Chondrocyte (in vitro differentiated cells): Measurements from ENCODE around the gene PPP2R2C. TPM values are rescaled to one million over a fixed set of nuclear protein-coding genes. Genes with fewer than 3 reads are reported as not detected.
A peak's percentile ranks its signal among the peaks of the same experiment; 100 is the strongest.

Experiments
- DNase-seq: peaks from one replicate; pipeline ENCODE4 v3.0.0; 2021; ENCODE audit warnings: mixed read lengths, low spot score
- H3K27ac Mint-ChIP-seq: one replicate; pipeline ENCODE4 v1.8.0; 2021; ENCODE audit warnings: mild to moderate bottlenecking, moderate library complexity, mixed read lengths; ENCODE audit not compliant: unreplicated experiment
- H3K27me3 Mint-ChIP-seq: 2 replicates; pipeline ENCODE4 v1.8.0; 2021; ENCODE audit warnings: low read depth, mixed read lengths
- H3K36me3 Mint-ChIP-seq: 2 replicates; pipeline ENCODE4 v1.8.0; 2021; ENCODE audit warnings: low read depth, mixed read lengths
- H3K4me1 Mint-ChIP-seq: 2 replicates; pipeline ENCODE4 v1.8.0; 2021; ENCODE audit warnings: low read depth, mild to moderate bottlenecking, mixed read lengths
- H3K4me3 Mint-ChIP-seq: one replicate; pipeline ENCODE4 v1.8.0; 2021; ENCODE audit warnings: mild to moderate bottlenecking, moderate library complexity, mixed read lengths; ENCODE audit not compliant: unreplicated experiment
- H3K9me3 Mint-ChIP-seq: 2 replicates; pipeline ENCODE4 v1.8.0; 2021; ENCODE audit warnings: low read depth, mixed read lengths
- total RNA-seq: library from RNA; stranded (reverse); gene quantifications from 3 replicates; pipeline ENCODE4 v1.2.1, GENCODE V29; 2021
- TF ChIP-seq, protein P1 (sequence below): fragments of 200-600 bp; sonication (generic); IDR thresholded peaks from 2 replicates; pipeline ENCODE4 v1.5.0; 2021; ENCODE audit warnings: antibody characterized with exemption, mild to moderate bottlenecking, moderate library complexity

The PPP2R2C gene
- total RNA-seq, 1 donor from 2014 or later: 0.10 TPM

DNA sequence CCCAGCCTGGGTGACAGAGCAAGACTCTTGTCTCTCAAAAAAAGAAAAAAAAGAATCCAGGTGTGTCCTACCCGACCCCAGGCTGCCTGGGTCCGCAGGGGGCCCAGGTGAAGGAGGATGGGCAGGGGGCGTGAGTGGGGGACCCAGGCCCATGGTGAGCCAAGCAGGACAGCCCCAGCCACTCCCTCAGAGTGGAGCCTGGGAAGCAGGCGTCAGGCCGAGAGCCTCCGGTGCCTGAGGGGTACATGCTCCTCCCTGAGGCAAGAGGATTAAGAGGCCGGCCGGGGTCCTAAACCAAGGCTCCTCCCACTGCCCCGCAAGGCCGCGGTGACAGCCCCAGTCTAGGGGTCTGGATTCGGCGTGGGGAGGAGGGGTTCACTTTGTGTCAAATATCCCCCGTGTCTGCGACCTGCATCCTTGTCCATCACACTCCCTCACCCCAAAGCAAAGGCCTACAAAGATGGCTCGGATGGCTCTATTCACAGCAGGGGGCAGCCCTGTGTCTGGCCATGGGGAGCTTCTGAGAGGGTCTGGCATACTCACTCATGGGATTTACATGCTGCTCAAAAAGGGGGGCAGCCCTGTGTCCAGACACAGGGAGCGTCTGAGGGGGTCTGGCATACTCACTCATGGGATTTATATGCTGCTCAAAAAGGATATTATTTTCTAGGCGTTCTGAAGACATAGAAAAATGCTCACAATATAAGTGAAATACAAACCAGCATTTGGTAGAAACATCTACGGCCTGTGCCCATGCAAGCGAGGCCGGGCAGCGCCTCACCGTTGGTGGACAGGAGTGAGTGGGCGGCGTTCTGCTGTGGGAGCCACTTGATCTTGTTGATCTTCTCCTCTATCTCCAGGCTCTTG is 94.6 kb downstream of the PPP2R2C start:
- H3K9me3 Mint-ChIP-seq: no peaks in the 10 kb centered on the region
- H3K27ac Mint-ChIP-seq: no peak overlapping the region
- H3K36me3 Mint-ChIP-seq: no peaks in the 10 kb centered on the region
- TF ChIP-seq, protein P1, sequence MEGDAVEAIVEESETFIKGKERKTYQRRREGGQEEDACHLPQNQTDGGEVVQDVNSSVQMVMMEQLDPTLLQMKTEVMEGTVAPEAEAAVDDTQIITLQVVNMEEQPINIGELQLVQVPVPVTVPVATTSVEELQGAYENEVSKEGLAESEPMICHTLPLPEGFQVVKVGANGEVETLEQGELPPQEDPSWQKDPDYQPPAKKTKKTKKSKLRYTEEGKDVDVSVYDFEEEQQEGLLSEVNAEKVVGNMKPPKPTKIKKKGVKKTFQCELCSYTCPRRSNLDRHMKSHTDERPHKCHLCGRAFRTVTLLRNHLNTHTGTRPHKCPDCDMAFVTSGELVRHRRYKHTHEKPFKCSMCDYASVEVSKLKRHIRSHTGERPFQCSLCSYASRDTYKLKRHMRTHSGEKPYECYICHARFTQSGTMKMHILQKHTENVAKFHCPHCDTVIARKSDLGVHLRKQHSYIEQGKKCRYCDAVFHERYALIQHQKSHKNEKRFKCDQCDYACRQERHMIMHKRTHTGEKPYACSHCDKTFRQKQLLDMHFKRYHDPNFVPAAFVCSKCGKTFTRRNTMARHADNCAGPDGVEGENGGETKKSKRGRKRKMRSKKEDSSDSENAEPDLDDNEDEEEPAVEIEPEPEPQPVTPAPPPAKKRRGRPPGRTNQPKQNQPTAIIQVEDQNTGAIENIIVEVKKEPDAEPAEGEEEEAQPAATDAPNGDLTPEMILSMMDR: no peak
- peaks cover 25% of the 10 kb centered on the region for H3K27me3 Mint-ChIP-seq
- DNase-seq: peak; percentile 73
- H3K4me3 Mint-ChIP-seq: no peak overlapping the region
- no peaks in the 10 kb centered on the region for H3K4me1 Mint-ChIP-seq

DNA sequence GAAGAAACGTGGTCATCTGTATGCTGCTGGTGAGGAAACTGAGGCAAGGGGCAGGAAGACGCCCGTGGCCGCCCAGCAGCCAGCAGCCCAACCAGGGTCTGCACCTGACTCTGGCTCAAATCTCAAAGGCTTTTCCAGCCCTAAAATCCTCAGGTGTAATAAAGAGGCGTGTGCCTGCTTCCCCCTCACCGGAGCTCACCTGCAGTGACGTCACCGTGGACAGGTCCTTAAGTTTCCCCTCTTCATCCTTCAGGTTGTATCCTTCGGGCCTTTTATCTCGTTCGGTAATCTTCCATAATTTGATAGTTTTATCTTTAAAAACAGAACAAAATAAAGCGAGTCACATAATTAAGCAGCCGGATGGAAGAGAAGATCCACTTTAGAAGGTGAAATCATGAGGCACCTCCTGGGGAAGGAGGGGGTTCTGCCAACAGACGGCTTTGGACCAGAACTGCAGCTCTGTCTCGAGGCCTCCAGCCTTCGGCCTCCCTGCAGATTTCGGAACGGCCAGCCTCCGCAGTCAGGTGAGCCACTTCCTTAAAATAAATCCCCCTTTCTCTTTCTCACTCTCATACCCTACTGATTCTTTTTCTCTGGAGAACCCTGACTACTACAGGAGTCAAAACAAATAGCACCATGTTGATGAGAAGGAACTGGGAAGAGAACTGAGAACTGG is 96.7 kb downstream of the PPP2R2C start:
- Mint-ChIP-seq H3K36me3 (no peaks in the 10 kb centered on the region), H3K27ac (no peak overlapping the region), H3K4me1 (no peaks in the 10 kb centered on the region), H3K4me3 (no peak overlapping the region), H3K9me3 (no peaks in the 10 kb centered on the region), H3K27me3 (peaks cover 24% of the 10 kb centered on the region)
- TF ChIP-seq, protein P1: no peak
- peak; percentile 29 for DNase-seq

DNA sequence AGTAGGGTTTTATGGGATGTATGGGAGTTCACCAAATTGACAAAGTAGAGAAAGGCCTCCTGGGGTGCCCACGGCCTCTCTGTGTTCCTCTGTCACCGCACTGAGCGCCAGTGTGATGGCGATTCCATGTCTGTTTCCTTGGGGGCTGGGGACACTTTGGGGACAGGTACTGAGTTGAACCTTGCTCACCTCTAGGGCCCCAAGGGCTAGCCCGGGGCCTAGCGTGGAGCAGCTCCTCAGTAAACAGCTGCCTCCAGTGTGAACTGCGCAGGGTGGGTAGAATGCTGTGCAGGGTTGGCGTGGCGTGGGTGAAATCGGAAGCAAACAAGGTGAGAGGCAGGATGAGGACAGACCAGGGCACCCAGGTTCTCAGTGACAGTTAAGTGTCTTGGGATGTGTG is 97.8 kb downstream of the PPP2R2C start:
- TF ChIP-seq, protein P1: no peak
- Mint-ChIP-seq H3K4me1 (no peaks in the 10 kb centered on the region), H3K27me3 (peaks cover 26% of the 10 kb centered on the region), H3K36me3 (no peaks in the 10 kb centered on the region), H3K27ac (no peak overlapping the region), H3K9me3 (no peaks in the 10 kb centered on the region), H3K4me3 (no peak overlapping the region)
- peak; percentile 53 for DNase-seq

DNA sequence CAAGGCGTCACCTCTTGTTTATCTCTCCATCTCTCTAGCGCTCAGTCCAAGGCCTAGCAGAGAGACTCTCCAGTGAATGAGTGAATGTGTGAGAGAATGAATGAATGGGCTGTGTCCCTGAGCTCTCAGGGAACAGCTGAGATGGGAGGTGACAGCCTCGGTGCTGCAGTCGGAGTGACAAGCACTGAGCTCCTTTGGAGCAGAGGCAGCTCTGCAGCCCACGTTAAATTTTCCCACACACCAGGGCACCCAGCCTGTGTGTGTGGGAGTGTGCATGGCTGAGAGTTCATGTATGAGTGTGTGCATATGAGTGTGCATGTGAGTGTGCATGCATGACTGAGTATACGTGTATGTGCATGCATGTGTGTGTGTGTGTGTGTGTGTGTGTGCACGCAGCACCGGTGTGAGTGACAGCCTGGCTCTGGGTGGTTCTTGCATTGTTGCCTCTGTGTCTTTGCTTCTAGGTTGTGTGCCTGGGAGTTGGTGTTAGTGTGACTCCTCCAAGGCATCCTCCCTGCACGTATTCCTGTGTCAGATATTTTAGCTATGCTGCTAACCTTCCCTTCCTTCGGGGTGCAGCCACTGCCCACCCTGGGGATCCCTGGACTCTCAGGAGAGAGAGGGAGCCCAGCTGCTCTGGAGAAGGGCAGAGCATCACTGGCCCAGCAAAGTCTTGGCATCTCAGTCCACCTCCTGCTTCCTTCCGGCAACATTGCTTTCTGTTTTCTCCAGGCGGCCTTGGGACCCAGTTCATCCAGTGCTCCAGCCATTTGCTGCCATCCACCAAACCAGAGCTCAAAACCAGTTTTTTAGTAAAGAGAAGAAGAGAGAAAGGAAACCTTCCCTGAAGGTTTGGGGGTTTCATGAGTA is 98.6 kb downstream of the PPP2R2C start:
- Mint-ChIP-seq H3K4me3 (no peak overlapping the region), H3K4me1 (no peaks in the 10 kb centered on the region), H3K27me3 (peaks cover 29% of the 10 kb centered on the region), H3K9me3 (no peaks in the 10 kb centered on the region), H3K36me3 (no peaks in the 10 kb centered on the region), H3K27ac (no peak overlapping the region)
- TF ChIP-seq, protein P1: no peak
- DNase-seq: peak; percentile 47
